ENCODE measurements around the gene GRID1. TPM values are rescaled to one million over a fixed set of nuclear protein-coding genes. Genes with fewer than 3 reads are reported as not detected.

Gene GRID1
- total and polyA plus RNA-seq, 10 donors: 0.06 to 0.42 (median 0.15) TPM; not detected in 4

- H3K27ac ChIP-seq: no peak overlapping the region
- peaks cover 0 to 10% (median 0%) of the 10 kb centered on the region in 7 donors for H3K27me3 ChIP-seq (replicated peaks in 1 of 7)
- H3K4me3 ChIP-seq: no peak overlapping the region
- H3K36me3 ChIP-seq: no peaks in the 10 kb centered on the region
- 72 to 81% (median 76%) methylated on average over 11 of the region's 11 CpGs for WGBS, 5 donors
- peaks cover 0 to 4% (median 0%) of the 10 kb centered on the region in 6 donors for H3K4me1 ChIP-seq
- TF ChIP-seq POLR2A (IDR thresholded peaks at IDR 0.05) (no peak), CTCF (IDR thresholded peaks at IDR 0.05 in 8 of 11, conservative IDR thresholded peaks at IDR 0.05 in 3 of 11) (no peak), POLR2AphosphoS5 (IDR thresholded peaks at IDR 0.05) (no peak)
- intact Hi-C loops (cut with DNase I; ENCODE audit: low total_unique reads): no loop called here
- DNase-seq: no peak
- H3K9me3 ChIP-seq: peaks cover 0 to 4% (median 0%) of the 10 kb centered on the region in 8 donors
These were observed 134.6 kb downstream of the GRID1 start for GRCh38 chr10:86231796-86232560.

GRCh38 chr10:86230557-86231180, 135.9 kb downstream of the GRID1 start:
- H3K27ac ChIP-seq: no peak overlapping the region
- peaks cover 0 to 4% (median 0%) of the 10 kb centered on the region in 6 donors for H3K4me1 ChIP-seq
- H3K36me3 ChIP-seq: no peaks in the 10 kb centered on the region
- no peaks in the 10 kb centered on the region for H3K9me3 ChIP-seq
- 72 to 94% (median 81%) methylated on average over 6 to 7 of the region's 7 CpGs for WGBS, 5 donors
- no peak for DNase-seq
- intact Hi-C loops (cut with DNase I; ENCODE audit: low total_unique reads): no loop called here
- no peak overlapping the region for H3K4me3 ChIP-seq
- peaks cover 0 to 10% (median 0%) of the 10 kb centered on the region in 7 donors for H3K27me3 ChIP-seq (replicated peaks in 1 of 7)
- TF ChIP-seq CTCF (IDR thresholded peaks at IDR 0.05 in 8 of 11, conservative IDR thresholded peaks at IDR 0.05 in 3 of 11): no peak
- TF ChIP-seq POLR2A (IDR thresholded peaks at IDR 0.05): no peak
- no peak for TF ChIP-seq POLR2AphosphoS5 (IDR thresholded peaks at IDR 0.05)

DNA sequence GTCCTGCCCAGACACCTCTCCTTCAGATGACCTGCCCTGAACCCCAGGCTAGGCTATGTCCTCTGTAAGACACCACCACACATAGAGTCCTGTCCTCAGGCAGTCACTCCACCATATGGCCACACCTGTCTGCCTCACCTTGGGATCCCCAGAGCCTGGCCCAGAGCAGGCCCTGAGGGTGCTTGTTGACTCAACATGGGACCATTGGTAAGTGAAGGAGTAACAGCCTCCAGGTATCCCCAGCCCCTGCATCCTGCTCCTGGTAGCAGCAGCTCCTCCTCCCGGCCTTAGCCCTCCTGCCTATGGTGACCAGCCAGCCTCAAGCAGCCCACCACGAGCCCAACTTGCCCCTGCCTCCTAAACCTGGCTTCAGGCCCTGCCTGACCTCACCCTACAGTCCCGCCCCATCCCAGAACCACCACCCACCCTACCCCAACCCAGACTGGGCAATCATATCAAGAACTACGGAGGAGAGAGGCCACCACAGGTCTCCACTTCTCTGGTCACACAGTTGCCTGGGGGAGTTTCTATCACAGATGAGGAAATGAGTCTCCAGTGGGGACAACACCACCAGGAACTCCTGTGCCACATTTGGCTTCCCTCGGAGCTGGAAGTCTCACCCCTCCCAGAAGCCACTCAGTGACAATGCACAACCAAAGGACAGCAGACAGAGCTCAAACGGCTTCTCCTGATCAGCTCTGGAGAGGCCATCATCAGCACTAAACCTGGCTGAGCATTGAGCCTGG, 136.6 kb downstream of the GRID1 start:
- TF ChIP-seq CTCF (IDR thresholded peaks at IDR 0.05 in 8 of 11, conservative IDR thresholded peaks at IDR 0.05 in 3 of 11) (no peak), POLR2A (IDR thresholded peaks at IDR 0.05) (no peak), POLR2AphosphoS5 (IDR thresholded peaks at IDR 0.05) (no peak)
- H3K27me3 ChIP-seq (replicated peaks in 1 of 7): peaks cover 0 to 10% (median 0%) of the 10 kb centered on the region in 7 donors
- DNase-seq: no peak
- no peaks in the 10 kb centered on the region for H3K36me3 ChIP-seq
- no peak overlapping the region for H3K27ac ChIP-seq
- H3K4me3 ChIP-seq: no peak overlapping the region
- no peaks in the 10 kb centered on the region for H3K9me3 ChIP-seq
- 72 to 77% (median 75%) methylated on average over 6 of the region's 6 CpGs for WGBS, 5 donors
- intact Hi-C loops (cut with DNase I; ENCODE audit: low total_unique reads): no loop called here
- H3K4me1 ChIP-seq: peaks cover 0 to 4% (median 0%) of the 10 kb centered on the region in 6 donors
